Neuronal stem cell (in vitro differentiated cells): ENCODE data around the gene ABR. TPM values are rescaled to one million over a fixed set of nuclear protein-coding genes. Genes with fewer than 3 reads are reported as not detected.

Source experiments
- DNase-seq: peaks from one replicate; pipeline ENCODE4 v3.0.0-alpha.2; 2013; ENCODE audit warnings: low spot score
- H2AFZ ChIP-seq: one replicate; pipeline ENCODE4 v1.6.1; 2013; ENCODE audit warnings: mild to moderate bottlenecking, low read length, inconsistent platforms
- H2AK5ac ChIP-seq: 2 replicates; pipeline ENCODE4 v1.6.1; 2013; ENCODE audit warnings: low read depth, mild to moderate bottlenecking, inconsistent platforms, low read length, moderate library complexity, mixed read lengths
- H2BK120ac ChIP-seq: 2 replicates; pipeline ENCODE4 v1.6.1; 2013; ENCODE audit warnings: low read depth, mild to moderate bottlenecking, inconsistent platforms, low read length, moderate library complexity, mixed read lengths
- H2BK12ac ChIP-seq: one replicate; pipeline ENCODE4 v1.6.1; 2013; ENCODE audit warnings: low read length, inconsistent platforms
- H2BK15ac ChIP-seq: 2 replicates; pipeline ENCODE4 v1.6.1; 2013; ENCODE audit warnings: mild to moderate bottlenecking, low read length, inconsistent platforms, mixed read lengths
- H2BK5ac ChIP-seq: one replicate; pipeline ENCODE4 v1.6.1; 2013; ENCODE audit warnings: inconsistent platforms, mild to moderate bottlenecking, low read length, moderate library complexity
- H3K14ac ChIP-seq: one replicate; pipeline ENCODE4 v1.6.1; 2013; ENCODE audit warnings: low read length, inconsistent platforms
- H3K18ac ChIP-seq: 2 replicates; pipeline ENCODE4 v1.6.1; 2013; ENCODE audit warnings: low read length, inconsistent platforms
- H3K23ac ChIP-seq: 2 replicates; pipeline ENCODE4 v1.6.1; 2013; ENCODE audit warnings: low read depth, mild to moderate bottlenecking, mixed read lengths, low read length, inconsistent platforms; ENCODE audit not compliant: poor library complexity
- H3K27ac ChIP-seq: replicated peaks from 3 replicates; pipeline ENCODE4 v1.5.1; 2013; ENCODE audit warnings: low read length, inconsistent platforms
- H3K27me3 ChIP-seq, 3 experiments: 2 replicates each; pipeline ENCODE4 v1.6.1; 2013; ENCODE audit warnings: low read length in 3 of 3, mild to moderate bottlenecking in 2 of 3, inconsistent platforms in 1 of 3, low read depth in 1 of 3, mixed read lengths in 1 of 3, moderate library complexity in 1 of 3; ENCODE audit not compliant: control insufficient read depth in 3 of 3, insufficient read depth in 3 of 3
- H3K36me3 ChIP-seq, 2 donors: replicated peaks in 1 of 2; 2 replicates each; pipeline ENCODE4 v1.6.1; 2013; ENCODE audit warnings: low read length in 2 of 2; ENCODE audit not compliant: control insufficient read depth in 2 of 2, insufficient read depth in 2 of 2
- H3K4ac ChIP-seq: 2 replicates; pipeline ENCODE4 v1.6.1; 2013; ENCODE audit warnings: inconsistent platforms, mild to moderate bottlenecking, low read length, moderate library complexity
- H3K4me1 ChIP-seq, 2 donors: 1 replicate in 1 of 2; 2 replicates in 1 of 2; pipeline ENCODE4 v1.6.1; 2013; ENCODE audit warnings: low read length in 2 of 2, low read depth in 1 of 2; ENCODE audit not compliant: control insufficient read depth in 2 of 2, insufficient read depth in 1 of 2
- H3K4me2 ChIP-seq: one replicate; pipeline ENCODE4 v1.6.1; 2013; ENCODE audit warnings: mild to moderate bottlenecking, low read length, inconsistent platforms; ENCODE audit not compliant: insufficient read depth, poor library complexity, severe bottlenecking
- H3K4me3 ChIP-seq, 2 donors: 2 replicates each; pipeline ENCODE4 v1.5.1; 2013; ENCODE audit warnings: low read length in 2 of 2, mild to moderate bottlenecking in 2 of 2, inconsistent platforms in 1 of 2, moderate library complexity in 1 of 2
- H3K79me1 ChIP-seq: one replicate; pipeline ENCODE4 v1.6.1; 2013; ENCODE audit warnings: low read depth, mild to moderate bottlenecking, inconsistent platforms, low read length, moderate library complexity
- H3K9ac ChIP-seq: one replicate; pipeline ENCODE4 v1.6.1; 2013; ENCODE audit warnings: mild to moderate bottlenecking, low read depth, low read length, inconsistent platforms; ENCODE audit not compliant: poor library complexity
- H3K9me3 ChIP-seq, 2 donors: replicated peaks in 1 of 2; 2 replicates each; pipeline versions ENCODE3 to v1.6.1; 2013; ENCODE audit warnings: low read length in 2 of 2, mild to moderate bottlenecking in 2 of 2, inconsistent platforms in 1 of 2, low read depth in 1 of 2, mixed read lengths in 1 of 2, moderate library complexity in 1 of 2; ENCODE audit not compliant: control insufficient read depth in 2 of 2, insufficient read depth in 1 of 2
- H4K8ac ChIP-seq: one replicate; pipeline ENCODE4 v1.6.1; 2013; ENCODE audit warnings: low read depth, mild to moderate bottlenecking, inconsistent platforms, low read length, moderate library complexity
- H4K91ac ChIP-seq: one replicate; pipeline ENCODE4 v1.6.1; 2013; ENCODE audit warnings: low read length, low read depth, mild to moderate bottlenecking, inconsistent platforms; ENCODE audit not compliant: poor library complexity
- WGBS, 2 donors: extraction: QIAGEN DNeasy Blood & Tissue Kit; methylation state at CpG; one replicate each; pipeline ENCODE4 v1.1.7; 2013; ENCODE audit warnings: missing lambda C conversion rate in 2 of 2, mixed read lengths in 1 of 2; ENCODE audit not compliant: insufficient read length in 2 of 2, insufficient replicate concordance in 1 of 2; ENCODE audit errors: extremely low coverage in 2 of 2; 5-methylcytosine and 5-hydroxymethylcytosine counted together
- small RNA-seq: library from polyadenylated mRNA; stranded (forward); fragments of <200 nt; extraction: miRNeasy Mini kit (QIAGEN cat#:217004); gene quantifications from one replicate; pipeline ENCODE3, GENCODE V24; 2013; ENCODE audit not compliant: insufficient read depth

Gene ABR

DNA sequence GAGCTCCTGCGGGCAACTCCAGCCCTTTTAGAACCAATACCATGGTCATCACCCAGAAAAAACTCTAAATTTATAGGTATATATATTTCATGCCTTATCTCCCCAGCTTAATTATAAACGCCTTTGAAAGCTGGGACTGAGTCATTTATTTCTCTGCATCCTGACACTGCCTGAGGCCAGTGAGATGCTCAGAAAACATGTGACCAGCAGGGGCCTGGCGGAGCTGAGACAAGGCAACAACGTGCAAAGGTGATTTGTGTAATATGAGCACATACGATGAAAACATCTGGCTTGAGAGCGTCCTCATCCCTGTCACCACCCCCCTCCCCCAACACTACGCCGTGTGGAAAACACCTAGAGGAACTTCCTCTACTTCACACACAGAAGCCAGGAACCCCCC, 222.9 kb downstream of the ABR start:
- Histone ChIP-seq H2AK5ac (no peak overlapping the region), H3K27me3 (no peaks in the 10 kb centered on the region), H3K79me1 (peaks cover 7% of the 10 kb centered on the region), H3K23ac (no peak overlapping the region), H3K4me2 (no peak overlapping the region), H3K4me1 (peaks cover 2 to 7% of the 10 kb centered on the region in 2 donors), H4K8ac (no peak overlapping the region), H3K9me3 (peaks cover 2 to 3% of the 10 kb centered on the region in 2 donors), H3K9ac (no peak overlapping the region), H4K91ac (no peak overlapping the region), H2AFZ (no peak overlapping the region), H2BK120ac (no peak overlapping the region), H3K4me3 (no peak overlapping the region), H3K18ac (no peak overlapping the region), H3K4ac (no peak overlapping the region), H2BK15ac (no peak overlapping the region), H2BK12ac (no peak overlapping the region), H3K14ac (peak overlapping the region; percentile 38), H3K27ac (no peak overlapping the region), H2BK5ac (no peak overlapping the region), H3K36me3 (peaks cover 3 to 53% of the 10 kb centered on the region in 2 donors)
- DNase-seq = no peak
- no CpG with 5 or more reads among the region's 8 CpGs for WGBS, 2 donors

DNA sequence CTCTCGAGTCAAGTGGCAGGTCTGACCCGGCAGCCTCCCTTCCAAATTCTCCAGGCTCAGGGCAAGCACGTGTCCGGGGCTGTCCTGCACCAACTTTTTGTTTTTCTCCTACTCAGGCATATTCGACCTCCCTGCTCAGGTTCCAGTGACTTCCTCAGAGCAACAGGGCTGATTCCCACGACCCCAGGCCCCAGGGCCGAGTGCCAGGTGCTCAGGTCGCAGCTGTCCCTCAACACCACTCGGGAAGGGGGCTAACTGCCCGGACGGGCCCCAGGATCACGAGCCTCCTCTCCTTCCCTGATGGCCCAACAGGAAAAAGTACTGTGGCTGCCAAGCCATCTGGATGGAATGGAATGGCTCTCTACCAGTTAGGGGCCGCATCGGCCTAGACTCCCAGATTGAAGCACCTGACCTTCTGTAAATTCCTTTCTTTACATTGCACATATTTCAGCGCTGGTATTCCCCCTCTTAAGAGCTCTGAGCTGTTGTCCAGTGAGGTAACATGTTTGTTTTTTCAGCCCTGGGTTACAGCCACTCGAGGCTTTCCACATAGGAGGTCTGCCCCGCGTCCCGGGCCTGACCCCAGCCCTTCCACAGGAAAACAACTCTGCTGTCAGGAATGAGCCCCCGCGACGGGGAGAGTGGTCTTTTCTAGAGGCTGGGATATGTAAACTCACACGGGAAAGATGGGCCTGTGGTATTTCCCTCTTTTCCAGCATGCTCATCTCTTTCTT, 225.2 kb downstream of the ABR start:
- Histone ChIP-seq H3K4ac (no peak overlapping the region), H3K9me3 (peaks cover 2 to 3% of the 10 kb centered on the region in 2 donors), H3K23ac (no peak overlapping the region), H3K79me1 (peaks cover 7% of the 10 kb centered on the region), H3K4me2 (no peak overlapping the region), H4K91ac (peak overlapping the region; percentile 85), H2BK12ac (no peak overlapping the region), H3K18ac (peak overlapping the region; percentile 31), H2BK15ac (no peak overlapping the region), H3K36me3 (peaks cover 3 to 41% of the 10 kb centered on the region in 2 donors), H3K4me3 (no peak overlapping the region), H3K27ac (peak overlapping the region; percentile 66), H3K9ac (no peak overlapping the region), H3K14ac (no peak overlapping the region), H2AFZ (no peak overlapping the region), H3K4me1 (peaks cover 17 to 18% of the 10 kb centered on the region in 2 donors), H3K27me3 (no peaks in the 10 kb centered on the region), H2BK5ac (peak overlapping the region; percentile 53), H2AK5ac (peak overlapping the region; percentile 53), H4K8ac (no peak overlapping the region), H2BK120ac (no peak overlapping the region)
- no peak for DNase-seq
- no CpG with 5 or more reads among the region's 23 CpGs for WGBS, 2 donors

DNA sequence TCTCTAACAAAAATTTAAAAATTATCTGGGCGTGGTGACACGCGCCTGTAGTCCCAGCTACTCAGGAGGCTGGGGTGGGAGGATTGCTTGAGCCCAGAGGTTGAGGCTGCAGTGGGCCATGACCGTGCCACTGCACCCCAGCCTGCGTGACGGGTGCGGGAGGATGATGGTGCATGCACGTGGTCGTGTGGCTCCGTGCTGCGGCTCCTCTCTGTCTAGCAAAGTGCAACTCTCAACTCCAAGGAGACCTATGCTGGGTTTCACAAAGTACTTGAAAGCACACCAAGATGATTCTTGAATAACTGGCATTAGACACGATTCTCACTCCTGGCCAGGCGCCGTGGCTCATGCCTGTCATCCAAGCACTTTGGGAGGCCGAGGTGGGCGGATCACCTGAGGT, 226.0 kb downstream of the ABR start:
- Histone ChIP-seq H2AFZ (no peak overlapping the region), H3K4me3 (no peak overlapping the region), H4K8ac (no peak overlapping the region), H3K9me3 (peaks cover 2 to 3% of the 10 kb centered on the region in 2 donors), H3K14ac (no peak overlapping the region), H3K9ac (no peak overlapping the region), H3K23ac (no peak overlapping the region), H3K4me1 (peaks cover 18 to 19% of the 10 kb centered on the region in 2 donors), H3K27ac (no peak overlapping the region), H3K27me3 (no peaks in the 10 kb centered on the region), H3K4ac (no peak overlapping the region), H2BK120ac (no peak overlapping the region), H3K4me2 (no peak overlapping the region), H2BK12ac (no peak overlapping the region), H3K18ac (no peak overlapping the region), H4K91ac (no peak overlapping the region), H3K79me1 (peaks cover 3% of the 10 kb centered on the region), H2BK5ac (no peak overlapping the region), H3K36me3 (peaks cover 3 to 36% of the 10 kb centered on the region in 2 donors), H2BK15ac (no peak overlapping the region), H2AK5ac (peak overlapping the region; percentile 63)
- DNase-seq = no peak
- no CpG with 5 or more reads among the region's 16 CpGs for WGBS, 2 donors

Small RNAs within 50 kb of the gene (small RNA-seq; reads per million reads assigned to genes)
- gene AC016292.2 (not detected), gene MIR3183 (2.4 reads per million), gene RF00017 (not detected)
